ENCODE data around the gene SLC6A8.

GRCh38 chrX:153700967-153701366 is 13.2 kb downstream of the SLC6A8 start:
- TF ChIP-seq CTCF (IDR thresholded peaks at IDR 0.05; ENCODE audit: low read depth, low read length) (no peak), EZH2phosphoT487 (IDR thresholded peaks at IDR 0.05; ENCODE audit: low read depth) (no peak)

Data from OCI-LY3 (cell line).